ENCODE measurements around the gene MYF5. TPM values are rescaled to one million over a fixed set of nuclear protein-coding genes. Genes with fewer than 3 reads are reported as not detected.

MYF5 gene
- total RNA-seq, 1 donor from 2014 or later, result not detected

DNA sequence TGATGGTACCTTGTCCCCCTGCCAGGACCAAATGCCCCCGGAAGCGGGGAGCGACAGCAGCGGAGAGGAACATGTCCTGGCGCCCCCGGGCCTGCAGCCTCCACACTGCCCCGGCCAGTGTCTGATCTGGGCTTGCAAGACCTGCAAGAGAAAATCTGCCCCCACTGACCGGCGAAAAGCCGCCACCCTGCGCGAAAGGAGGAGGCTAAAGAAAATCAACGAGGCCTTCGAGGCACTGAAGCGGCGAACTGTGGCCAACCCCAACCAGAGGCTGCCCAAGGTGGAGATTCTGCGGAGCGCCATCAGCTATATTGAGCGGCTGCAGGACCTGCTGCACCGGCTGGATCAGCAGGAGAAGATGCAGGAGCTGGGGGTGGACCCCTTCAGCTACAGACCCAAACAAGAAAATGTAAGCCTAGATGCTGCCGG, 8.9 kb upstream of the MYF5 start:
- DNase-seq (ENCODE audit: low spot score, unreplicated experiment), result no peak
- H3K27ac Mint-ChIP-seq, result no peak overlapping the region
- H3K27me3 Mint-ChIP-seq, result peaks cover 69% of the 10 kb centered on the region
- peaks cover 12% of the 10 kb centered on the region for H3K4me1 Mint-ChIP-seq (ENCODE audit: low read depth)
- H3K36me3 Mint-ChIP-seq (ENCODE audit: insufficient read depth), result no peaks in the 10 kb centered on the region
- no peaks in the 10 kb centered on the region for H3K9me3 Mint-ChIP-seq (ENCODE audit: low read depth)
- peak overlapping the region; percentile 76 for H3K4me3 Mint-ChIP-seq (ENCODE audit: low read depth)
- TF ChIP-seq, protein P1, sequence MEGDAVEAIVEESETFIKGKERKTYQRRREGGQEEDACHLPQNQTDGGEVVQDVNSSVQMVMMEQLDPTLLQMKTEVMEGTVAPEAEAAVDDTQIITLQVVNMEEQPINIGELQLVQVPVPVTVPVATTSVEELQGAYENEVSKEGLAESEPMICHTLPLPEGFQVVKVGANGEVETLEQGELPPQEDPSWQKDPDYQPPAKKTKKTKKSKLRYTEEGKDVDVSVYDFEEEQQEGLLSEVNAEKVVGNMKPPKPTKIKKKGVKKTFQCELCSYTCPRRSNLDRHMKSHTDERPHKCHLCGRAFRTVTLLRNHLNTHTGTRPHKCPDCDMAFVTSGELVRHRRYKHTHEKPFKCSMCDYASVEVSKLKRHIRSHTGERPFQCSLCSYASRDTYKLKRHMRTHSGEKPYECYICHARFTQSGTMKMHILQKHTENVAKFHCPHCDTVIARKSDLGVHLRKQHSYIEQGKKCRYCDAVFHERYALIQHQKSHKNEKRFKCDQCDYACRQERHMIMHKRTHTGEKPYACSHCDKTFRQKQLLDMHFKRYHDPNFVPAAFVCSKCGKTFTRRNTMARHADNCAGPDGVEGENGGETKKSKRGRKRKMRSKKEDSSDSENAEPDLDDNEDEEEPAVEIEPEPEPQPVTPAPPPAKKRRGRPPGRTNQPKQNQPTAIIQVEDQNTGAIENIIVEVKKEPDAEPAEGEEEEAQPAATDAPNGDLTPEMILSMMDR (IDR thresholded peaks at IDR 0.05; ENCODE audit: unreplicated experiment), result no peak

DNA sequence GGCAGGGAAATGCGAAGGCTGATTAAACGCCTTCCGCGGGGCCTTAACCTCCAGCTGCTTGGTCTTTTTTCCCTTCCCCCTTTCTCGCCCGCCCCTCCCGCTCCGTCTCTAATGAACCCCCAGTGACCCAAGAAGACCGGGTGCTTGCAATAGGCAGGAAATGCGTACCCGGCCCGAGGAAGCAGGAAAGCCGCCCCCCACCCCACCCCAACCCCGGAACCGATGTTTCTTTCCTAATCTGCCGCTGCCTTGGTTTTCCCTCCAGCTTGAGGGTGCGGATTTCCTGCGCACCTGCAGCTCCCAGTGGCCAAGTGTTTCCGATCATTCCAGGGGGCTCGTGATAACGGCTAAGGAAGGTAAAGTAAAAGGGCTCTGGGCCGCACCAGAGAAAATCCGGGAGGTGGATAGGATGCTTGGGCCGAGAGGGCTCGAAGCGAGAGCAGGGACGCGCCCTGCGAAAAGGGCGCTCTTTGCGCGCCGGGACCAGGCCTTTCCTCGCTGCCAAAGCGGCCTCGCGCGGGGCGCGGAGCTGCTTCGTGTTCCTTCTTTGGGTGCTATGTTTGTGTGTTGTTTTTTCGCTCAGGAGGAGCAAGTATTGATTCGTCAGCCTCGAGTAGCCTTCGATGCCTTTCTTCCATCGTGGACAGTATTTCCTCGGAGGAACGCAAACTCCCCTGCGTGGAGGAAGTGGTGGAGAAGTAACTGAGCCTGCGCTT, 8.3 kb upstream of the MYF5 start:
- DNase-seq (ENCODE audit: low spot score, unreplicated experiment), result no peak
- peak overlapping the region; percentile 71 for H3K27ac Mint-ChIP-seq
- H3K36me3 Mint-ChIP-seq (ENCODE audit: insufficient read depth), result no peaks in the 10 kb centered on the region
- peaks cover 7% of the 10 kb centered on the region for H3K4me1 Mint-ChIP-seq (ENCODE audit: low read depth)
- H3K27me3 Mint-ChIP-seq, result peaks cover 69% of the 10 kb centered on the region
- H3K4me3 Mint-ChIP-seq (ENCODE audit: low read depth), result peak overlapping the region; percentile 76
- H3K9me3 Mint-ChIP-seq (ENCODE audit: low read depth), result no peaks in the 10 kb centered on the region
- TF ChIP-seq, protein P1 (IDR thresholded peaks at IDR 0.05; ENCODE audit: unreplicated experiment), result no peak

DNA sequence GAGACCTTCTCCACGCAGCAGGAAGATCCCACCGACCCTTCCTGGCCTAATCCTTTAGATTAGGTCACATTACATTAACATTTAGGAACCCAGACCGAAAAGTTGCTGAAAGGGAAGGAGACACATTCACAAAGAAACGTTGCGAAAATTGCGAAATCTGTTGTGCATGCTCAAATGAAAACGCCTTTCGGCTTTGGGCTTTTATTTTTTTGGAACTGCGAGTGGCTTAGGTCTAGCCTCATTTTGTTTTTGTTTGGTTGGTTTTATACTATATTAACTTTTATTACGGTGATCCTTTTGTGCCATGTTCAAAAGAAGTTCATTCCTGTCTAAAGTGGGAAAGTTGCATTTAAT, 7.8 kb upstream of the MYF5 start:
- Mint-ChIP-seq H3K4me1 (ENCODE audit: low read depth) (peaks cover 10% of the 10 kb centered on the region), H3K27me3 (peaks cover 73% of the 10 kb centered on the region), H3K27ac (peak overlapping the region; percentile 12), H3K9me3 (ENCODE audit: low read depth) (no peaks in the 10 kb centered on the region), H3K4me3 (ENCODE audit: low read depth) (peak overlapping the region; percentile 76), H3K36me3 (ENCODE audit: insufficient read depth) (no peaks in the 10 kb centered on the region)
- DNase-seq (ENCODE audit: low spot score, unreplicated experiment), result no peak
- TF ChIP-seq, protein P1 (IDR thresholded peaks at IDR 0.05; ENCODE audit: unreplicated experiment), result no peak

DNA sequence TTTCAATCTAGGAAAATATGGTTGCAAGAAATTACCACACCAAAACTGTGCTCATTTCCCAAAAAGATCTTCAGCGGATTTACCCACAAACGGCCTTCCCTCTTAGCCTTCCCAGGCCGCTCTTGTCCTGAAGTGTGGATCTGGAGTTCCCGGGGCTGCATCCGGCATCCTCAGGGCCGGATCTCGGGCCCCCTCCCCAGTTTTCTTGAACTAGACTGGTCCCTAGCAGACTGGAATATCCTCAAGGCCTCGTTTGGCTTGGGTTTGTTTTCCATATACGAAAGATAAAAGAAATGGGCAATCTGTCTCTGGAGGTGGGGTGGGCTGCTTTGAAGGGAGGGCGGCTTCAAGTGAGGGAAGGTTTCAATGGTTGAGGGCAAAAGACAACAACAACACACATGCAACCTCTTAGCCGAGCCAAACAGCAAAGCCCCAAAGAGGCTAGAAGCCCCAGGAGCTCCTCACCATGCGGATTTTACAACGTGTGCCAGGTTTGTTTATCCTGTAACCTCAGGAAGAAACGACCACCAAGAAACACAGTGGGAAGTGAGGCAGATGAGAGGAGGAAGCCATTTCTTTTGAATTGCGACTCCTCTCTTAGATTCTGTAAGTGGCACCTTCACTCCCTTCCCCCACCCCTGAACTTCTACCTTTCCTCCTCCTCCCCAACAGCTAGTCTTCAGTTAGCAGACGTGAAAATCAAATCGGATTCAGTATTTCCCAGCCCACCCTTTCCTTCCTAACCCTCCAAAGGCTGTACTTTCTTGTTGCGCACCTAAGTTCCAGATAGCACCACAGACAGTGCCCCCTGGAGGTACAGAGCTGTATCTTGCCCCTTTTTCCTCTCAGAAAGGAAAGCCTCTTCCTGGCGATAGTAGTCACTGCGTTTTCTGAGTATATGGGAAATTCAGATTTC, 6.6 kb upstream of the MYF5 start:
- peaks cover 15% of the 10 kb centered on the region for H3K4me1 Mint-ChIP-seq (ENCODE audit: low read depth)
- no peak for DNase-seq (ENCODE audit: low spot score, unreplicated experiment)
- no peaks in the 10 kb centered on the region for H3K9me3 Mint-ChIP-seq (ENCODE audit: low read depth)
- H3K36me3 Mint-ChIP-seq (ENCODE audit: insufficient read depth), result no peaks in the 10 kb centered on the region
- TF ChIP-seq, protein P1 (IDR thresholded peaks at IDR 0.05; ENCODE audit: unreplicated experiment), result peak; percentile 59
- no peak overlapping the region for H3K4me3 Mint-ChIP-seq (ENCODE audit: low read depth)
- peaks cover 84% of the 10 kb centered on the region for H3K27me3 Mint-ChIP-seq
- H3K27ac Mint-ChIP-seq, result no peak overlapping the region

DNA sequence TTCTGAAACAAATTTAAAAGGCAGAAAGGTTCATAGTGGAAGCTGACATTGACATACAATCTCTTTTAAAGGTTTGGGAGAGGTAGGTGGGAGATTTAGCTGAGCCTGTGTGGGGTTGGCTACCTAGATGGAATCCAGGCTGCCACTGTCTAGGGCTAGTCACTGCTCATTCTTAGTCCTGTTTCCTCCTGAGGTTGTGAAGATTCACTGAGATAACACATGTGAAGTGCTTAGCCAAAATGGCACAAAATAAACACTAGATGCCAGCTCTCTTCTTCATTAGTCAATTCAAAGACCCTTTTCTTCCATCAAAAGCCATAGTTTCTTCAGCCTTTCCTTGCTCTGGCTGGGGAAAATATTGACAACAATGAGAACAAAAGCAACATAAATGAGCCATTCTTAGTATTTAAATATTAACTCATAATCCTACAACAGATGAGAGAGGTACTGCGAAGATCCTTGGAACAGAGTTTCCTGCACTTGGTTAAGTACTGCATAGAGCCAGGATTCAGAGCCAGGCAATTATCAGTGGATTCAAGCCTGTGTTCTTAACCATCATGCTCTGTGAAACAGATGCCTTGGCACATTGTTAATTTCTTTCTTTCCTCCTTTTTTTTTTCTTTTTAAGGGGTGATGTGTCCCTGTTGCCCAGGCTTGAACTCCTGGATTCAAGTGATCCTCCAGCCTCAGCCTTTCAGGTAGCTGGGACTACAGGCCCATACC, 5.8 kb upstream of the MYF5 start:
- TF ChIP-seq, protein P1 (IDR thresholded peaks at IDR 0.05; ENCODE audit: unreplicated experiment), result no peak
- no peaks in the 10 kb centered on the region for H3K36me3 Mint-ChIP-seq (ENCODE audit: insufficient read depth)

More for the DNA sequence above, 5.8 kb upstream of the MYF5 start:
- DNase-seq (ENCODE audit: low spot score, unreplicated experiment), result no peak
- Mint-ChIP-seq H3K4me1 (ENCODE audit: low read depth) (peaks cover 15% of the 10 kb centered on the region), H3K9me3 (ENCODE audit: low read depth) (no peaks in the 10 kb centered on the region), H3K27ac (no peak overlapping the region), H3K27me3 (peaks cover 89% of the 10 kb centered on the region), H3K4me3 (ENCODE audit: low read depth) (no peak overlapping the region)

All from progenitor cell of endocrine pancreas (in vitro differentiated cells).